ENCODE measurements around the gene CTLA4. TPM values are rescaled to one million over a fixed set of nuclear protein-coding genes. Genes with fewer than 3 reads are reported as not detected.
"Not testable (repeated sequence)": the region's sequence is repeated elsewhere in the genome, so short reads cannot be mapped to it uniquely, and the experiment has no call there.

CTLA4 gene
- total and polyA plus RNA-seq, 4 donors = 0.30 to 1.8 TPM; not detected in 2

DNA sequence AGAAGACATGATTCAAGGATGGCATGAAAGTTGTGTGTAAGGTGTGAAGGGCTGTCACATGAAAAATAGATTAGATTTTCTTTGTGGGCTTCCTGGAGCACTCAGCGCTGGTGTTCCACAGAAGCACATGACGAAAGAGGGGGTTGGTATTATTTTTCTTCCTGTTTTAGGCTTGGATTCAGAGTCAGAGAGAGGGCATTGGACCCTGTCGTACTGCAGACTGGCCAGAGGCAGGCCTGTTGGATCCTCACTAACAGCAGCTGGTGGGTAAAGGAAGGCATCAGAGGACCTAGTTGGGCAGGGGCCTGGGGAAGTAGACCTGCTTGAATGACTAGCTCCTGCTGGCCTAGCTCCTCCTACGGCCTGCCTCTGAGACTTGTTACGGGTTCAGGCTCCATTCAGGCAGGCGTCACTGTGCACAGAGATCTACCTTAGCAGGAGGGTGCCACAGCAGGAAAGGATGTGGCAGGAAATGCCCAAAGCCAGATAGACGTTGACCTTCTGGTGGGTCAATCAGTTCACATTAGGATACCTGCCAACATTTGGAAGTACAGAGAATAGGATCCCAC, 13.1 kb downstream of the CTLA4 start:
- intact Hi-C loops (cut with DNase I) = no loop called here
- no peak for ATAC-seq (ENCODE audit: low FRiP score)
- 91 to 92% methylated on average over 7 of the region's 7 CpGs for WGBS, 2 donors

GRCh38 chr2:203881185-203881584, 13.6 kb downstream of the CTLA4 start:
- H3K4me1 ChIP-seq (ENCODE audit: control insufficient read depth in 1 of 2, insufficient read depth in 2 of 2, low read length in 2 of 2); H3K36me3 ChIP-seq (ENCODE audit: control insufficient read depth in 1 of 2, insufficient read depth in 2 of 2, low read length in 1 of 2); H3K27me3 ChIP-seq (ENCODE audit: control insufficient read depth in 1 of 2, insufficient read depth in 2 of 2, low read length in 1 of 2); H3K9me3 ChIP-seq (ENCODE audit: control insufficient read depth, low read length); H3K27ac ChIP-seq (ENCODE audit: low read depth in 1 of 2, low read length in 2 of 2); DNase-seq; ATAC-seq (ENCODE audit: low FRiP score); H3K4me3 ChIP-seq (ENCODE audit: low read length in 2 of 2); intact Hi-C loops (cut with DNase I): not testable (repeated sequence)
- 91 to 96% methylated on average over 3 of the region's 3 CpGs for WGBS, 2 donors

More for the DNA sequence above, 13.1 kb downstream of the CTLA4 start:
- no peaks in the 10 kb centered on the region for H3K27me3 ChIP-seq (ENCODE audit: control insufficient read depth in 1 of 2, insufficient read depth in 2 of 2, low read length in 1 of 2)
- no peak overlapping the region for H3K4me3 ChIP-seq (ENCODE audit: low read length in 2 of 2)
- peak in 1 of 2 donors; percentile 51 for DNase-seq
- no peaks in the 10 kb centered on the region for H3K36me3 ChIP-seq (ENCODE audit: control insufficient read depth in 1 of 2, insufficient read depth in 2 of 2, low read length in 1 of 2)
- no peaks in the 10 kb centered on the region for H3K4me1 ChIP-seq (ENCODE audit: control insufficient read depth in 1 of 2, insufficient read depth in 2 of 2, low read length in 2 of 2)
- no peak overlapping the region for H3K27ac ChIP-seq (ENCODE audit: low read depth in 1 of 2, low read length in 2 of 2)
- no peaks in the 10 kb centered on the region for H3K9me3 ChIP-seq (ENCODE audit: control insufficient read depth, low read length)

GRCh38 chr2:203882551-203882950, 15.0 kb downstream of the CTLA4 start:
- ATAC-seq (ENCODE audit: low FRiP score) (no peak), DNase-seq (no peak)
- Histone ChIP-seq H3K36me3 (ENCODE audit: control insufficient read depth in 1 of 2, insufficient read depth in 2 of 2, low read length in 1 of 2) (no peaks in the 10 kb centered on the region), H3K4me1 (ENCODE audit: control insufficient read depth in 1 of 2, insufficient read depth in 2 of 2, low read length in 2 of 2) (no peaks in the 10 kb centered on the region), H3K9me3 (ENCODE audit: control insufficient read depth, low read length) (no peaks in the 10 kb centered on the region), H3K27me3 (ENCODE audit: control insufficient read depth in 1 of 2, insufficient read depth in 2 of 2, low read length in 1 of 2) (no peaks in the 10 kb centered on the region), H3K4me3 (ENCODE audit: low read length in 2 of 2) (no peak overlapping the region), H3K27ac (ENCODE audit: low read depth in 1 of 2, low read length in 2 of 2) (no peak overlapping the region)
- intact Hi-C loops (cut with DNase I) = no loop called here
- WGBS, 2 donors = 61 to 68% methylated on average over 1 of the region's 1 CpG

GRCh38 chr2:203886661-203887151, 19.1 kb downstream of the CTLA4 start:
- H3K27me3 ChIP-seq (ENCODE audit: control insufficient read depth in 1 of 2, insufficient read depth in 2 of 2, low read length in 1 of 2) = no peaks in the 10 kb centered on the region
- WGBS, 2 donors = 92 to 96% methylated on average over 3 of the region's 3 CpGs
- H3K4me1 ChIP-seq (ENCODE audit: control insufficient read depth in 1 of 2, insufficient read depth in 2 of 2, low read length in 2 of 2) = no peaks in the 10 kb centered on the region
- H3K9me3 ChIP-seq (ENCODE audit: control insufficient read depth, low read length) = no peaks in the 10 kb centered on the region
- no peaks in the 10 kb centered on the region for H3K36me3 ChIP-seq (ENCODE audit: control insufficient read depth in 1 of 2, insufficient read depth in 2 of 2, low read length in 1 of 2)
- no peak for ATAC-seq (ENCODE audit: low FRiP score)
- no peak overlapping the region for H3K4me3 ChIP-seq (ENCODE audit: low read length in 2 of 2)
- no peak for DNase-seq
- intact Hi-C loops (cut with DNase I) = no loop called here
- no peak overlapping the region for H3K27ac ChIP-seq (ENCODE audit: low read depth in 1 of 2, low read length in 2 of 2)

DNA sequence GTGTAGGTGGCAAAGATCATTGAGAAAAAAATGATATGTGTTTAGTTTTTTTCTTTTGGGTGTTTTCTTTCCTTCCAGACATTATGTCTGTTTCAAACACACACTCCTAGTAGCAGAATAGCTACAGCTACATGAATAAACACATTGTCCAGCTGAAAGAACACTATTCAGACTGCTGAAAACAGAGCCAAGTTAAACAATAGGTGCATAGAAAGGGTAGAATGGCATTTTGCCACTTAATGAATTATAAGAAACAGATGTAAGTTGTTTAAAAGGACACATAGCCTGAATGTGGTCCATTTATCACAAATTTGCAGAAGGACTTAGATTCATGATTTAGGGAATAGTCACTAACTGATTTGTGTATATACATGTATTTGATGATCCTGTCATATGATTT, 20.1 kb downstream of the CTLA4 start:
- no peak overlapping the region for H3K4me3 ChIP-seq (ENCODE audit: low read length in 2 of 2)
- no peaks in the 10 kb centered on the region for H3K36me3 ChIP-seq (ENCODE audit: control insufficient read depth in 1 of 2, insufficient read depth in 2 of 2, low read length in 1 of 2)
- no peaks in the 10 kb centered on the region for H3K9me3 ChIP-seq (ENCODE audit: control insufficient read depth, low read length)
- intact Hi-C loops (cut with DNase I) = no loop called here
- no peak overlapping the region for H3K27ac ChIP-seq (ENCODE audit: low read depth in 1 of 2, low read length in 2 of 2)
- DNase-seq (no peak), ATAC-seq (ENCODE audit: low FRiP score) (no peak)
- no peaks in the 10 kb centered on the region for H3K4me1 ChIP-seq (ENCODE audit: control insufficient read depth in 1 of 2, insufficient read depth in 2 of 2, low read length in 2 of 2)
- no peaks in the 10 kb centered on the region for H3K27me3 ChIP-seq (ENCODE audit: control insufficient read depth in 1 of 2, insufficient read depth in 2 of 2, low read length in 1 of 2)

- no peaks in the 10 kb centered on the region for H3K9me3 ChIP-seq (ENCODE audit: control insufficient read depth, low read length)
- WGBS, 2 donors = 92 to 97% methylated on average over 1 of the region's 1 CpG
- H3K4me3 ChIP-seq (ENCODE audit: low read length in 2 of 2) = no peak overlapping the region
- DNase-seq = no peak
- no peaks in the 10 kb centered on the region for H3K36me3 ChIP-seq (ENCODE audit: control insufficient read depth in 1 of 2, insufficient read depth in 2 of 2, low read length in 1 of 2)
- ATAC-seq (ENCODE audit: low FRiP score) = no peak
- H3K4me1 ChIP-seq (ENCODE audit: control insufficient read depth in 1 of 2, insufficient read depth in 2 of 2, low read length in 2 of 2) = no peaks in the 10 kb centered on the region
- no peak overlapping the region for H3K27ac ChIP-seq (ENCODE audit: low read depth in 1 of 2, low read length in 2 of 2)
- intact Hi-C loops (cut with DNase I) = no loop called here
- no peaks in the 10 kb centered on the region for H3K27me3 ChIP-seq (ENCODE audit: control insufficient read depth in 1 of 2, insufficient read depth in 2 of 2, low read length in 1 of 2)
Measured at GRCh38 chr2:203889542-203889941, 22.0 kb downstream of the CTLA4 start.

- no peak for ATAC-seq (ENCODE audit: low FRiP score)
- Histone ChIP-seq H3K9me3 (ENCODE audit: control insufficient read depth, low read length) (no peaks in the 10 kb centered on the region), H3K27ac (ENCODE audit: low read depth in 1 of 2, low read length in 2 of 2) (no peak overlapping the region), H3K36me3 (ENCODE audit: control insufficient read depth in 1 of 2, insufficient read depth in 2 of 2, low read length in 1 of 2) (no peaks in the 10 kb centered on the region), H3K4me1 (ENCODE audit: control insufficient read depth in 1 of 2, insufficient read depth in 2 of 2, low read length in 2 of 2) (no peaks in the 10 kb centered on the region), H3K27me3 (ENCODE audit: control insufficient read depth in 1 of 2, insufficient read depth in 2 of 2, low read length in 1 of 2) (no peaks in the 10 kb centered on the region), H3K4me3 (ENCODE audit: low read length in 2 of 2) (no peak overlapping the region)
- intact Hi-C loops (cut with DNase I) = no loop called here
- no peak for DNase-seq
- 93 to 96% methylated on average over 1 of the region's 1 CpG for WGBS, 2 donors
Measured at GRCh38 chr2:203889944-203890343, 22.4 kb downstream of the CTLA4 start.

DNA sequence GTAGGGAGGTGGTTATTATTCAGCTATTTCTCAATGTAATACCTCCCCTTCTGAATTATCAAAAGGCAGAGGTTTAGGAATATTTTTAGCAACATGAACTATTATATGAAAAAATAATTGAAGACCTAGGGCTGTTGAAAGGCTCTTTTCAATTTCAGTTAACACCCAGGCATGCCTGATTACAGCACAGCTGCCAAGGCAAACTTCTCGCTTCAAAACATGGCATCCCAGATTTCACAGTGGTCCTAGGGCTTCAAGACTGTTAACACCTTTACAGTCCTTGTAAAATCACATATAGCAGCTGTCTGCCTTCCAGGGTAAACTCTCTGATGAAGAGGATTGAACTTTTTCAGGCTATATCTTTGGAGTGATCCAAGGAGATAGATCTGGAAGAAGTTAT, 23.2 kb downstream of the CTLA4 start:
- intact Hi-C loops (cut with DNase I) = no loop called here
- H3K4me1 ChIP-seq (ENCODE audit: control insufficient read depth in 1 of 2, insufficient read depth in 2 of 2, low read length in 2 of 2) = no peaks in the 10 kb centered on the region
- no peak overlapping the region for H3K4me3 ChIP-seq (ENCODE audit: low read length in 2 of 2)
- H3K27ac ChIP-seq (ENCODE audit: low read depth in 1 of 2, low read length in 2 of 2) = no peak overlapping the region
- ATAC-seq (ENCODE audit: low FRiP score) (no peak), DNase-seq (no peak)
- H3K9me3 ChIP-seq (ENCODE audit: control insufficient read depth, low read length) = no peaks in the 10 kb centered on the region
- no peaks in the 10 kb centered on the region for H3K27me3 ChIP-seq (ENCODE audit: control insufficient read depth in 1 of 2, insufficient read depth in 2 of 2, low read length in 1 of 2)
- H3K36me3 ChIP-seq (ENCODE audit: control insufficient read depth in 1 of 2, insufficient read depth in 2 of 2, low read length in 1 of 2) = no peaks in the 10 kb centered on the region
- WGBS, 2 donors = 90 to 94% methylated on average over 1 of the region's 1 CpG

DNA sequence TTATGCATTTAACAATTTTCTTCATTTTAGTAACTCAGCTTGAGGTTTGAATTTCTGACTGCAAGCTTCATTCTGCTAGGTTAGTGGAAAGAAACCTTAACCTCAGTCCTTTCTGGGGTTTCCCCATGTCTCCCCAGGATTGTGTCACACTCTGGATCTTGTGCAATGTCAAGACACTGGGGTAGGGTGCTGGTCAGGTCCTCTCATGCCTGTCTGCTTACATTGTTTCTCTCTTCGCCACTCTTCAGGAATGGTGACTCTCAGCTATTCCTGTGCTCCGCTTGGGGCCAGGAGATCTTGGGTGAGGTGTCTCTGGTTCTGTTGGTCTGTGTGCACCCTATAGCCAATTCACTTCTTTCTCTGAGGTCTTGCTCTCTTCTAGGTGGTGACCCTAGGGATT, 23.9 kb downstream of the CTLA4 start:
- 93 to 98% methylated on average over 2 of the region's 2 CpGs for WGBS, 2 donors
- intact Hi-C loops (cut with DNase I) = no loop called here
- Histone ChIP-seq H3K4me3 (ENCODE audit: low read length in 2 of 2) (no peak overlapping the region), H3K9me3 (ENCODE audit: control insufficient read depth, low read length) (no peaks in the 10 kb centered on the region), H3K27me3 (ENCODE audit: control insufficient read depth in 1 of 2, insufficient read depth in 2 of 2, low read length in 1 of 2) (no peaks in the 10 kb centered on the region), H3K4me1 (ENCODE audit: control insufficient read depth in 1 of 2, insufficient read depth in 2 of 2, low read length in 2 of 2) (no peaks in the 10 kb centered on the region), H3K36me3 (ENCODE audit: control insufficient read depth in 1 of 2, insufficient read depth in 2 of 2, low read length in 1 of 2) (no peaks in the 10 kb centered on the region), H3K27ac (ENCODE audit: low read depth in 1 of 2, low read length in 2 of 2) (no peak overlapping the region)
- ATAC-seq (ENCODE audit: low FRiP score) = no peak
- no peak for DNase-seq

Data from aorta (tissue), 5 donors.